ENCODE results near the gene DPM3.

DNA sequence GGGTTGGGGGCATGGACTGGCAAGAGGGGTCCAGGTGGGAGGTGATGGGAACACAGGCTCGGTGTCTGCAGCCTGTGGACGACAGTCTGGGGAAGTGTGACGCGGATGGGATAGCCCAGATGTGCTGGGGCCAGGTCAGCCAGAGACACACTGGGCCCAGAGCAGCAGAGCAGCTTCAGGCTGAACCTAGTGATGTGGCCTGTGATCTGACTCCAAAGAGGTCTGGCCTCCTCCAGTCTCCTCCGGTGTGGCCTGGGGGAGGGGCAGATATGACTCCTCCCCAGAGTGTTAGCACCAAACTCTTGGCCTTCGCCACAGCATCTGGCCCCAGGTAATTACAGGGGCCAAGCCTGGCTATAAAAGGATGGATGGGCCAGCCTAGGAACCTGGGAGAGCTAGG, 48.2 kb downstream of the DPM3 start:
- TF ChIP-seq POLR2AphosphoS5 (IDR thresholded peaks at IDR 0.05; ENCODE audit: low read depth) (no peak), EZH2phosphoT487 (IDR thresholded peaks at IDR 0.05; ENCODE audit: unreplicated experiment) (no peak), JUNB (IDR thresholded peaks at IDR 0.05; ENCODE audit: unreplicated experiment) (no peak), REST (IDR thresholded peaks at IDR 0.05; ENCODE audit: unreplicated experiment) (no peak), NANOG (IDR thresholded peaks at IDR 0.05; ENCODE audit: borderline replicate concordance) (no peak), EZH2 (IDR thresholded peaks at IDR 0.05; ENCODE audit: low read depth, unreplicated experiment) (no peak), STAT1 (IDR thresholded peaks at IDR 0.05; ENCODE audit: unreplicated experiment) (no peak), CREB1 (CRISPR knock-in tag; IDR thresholded peaks at IDR 0.05; ENCODE audit: low read depth) (no peak)
- TF ChIP-seq, protein P1, sequence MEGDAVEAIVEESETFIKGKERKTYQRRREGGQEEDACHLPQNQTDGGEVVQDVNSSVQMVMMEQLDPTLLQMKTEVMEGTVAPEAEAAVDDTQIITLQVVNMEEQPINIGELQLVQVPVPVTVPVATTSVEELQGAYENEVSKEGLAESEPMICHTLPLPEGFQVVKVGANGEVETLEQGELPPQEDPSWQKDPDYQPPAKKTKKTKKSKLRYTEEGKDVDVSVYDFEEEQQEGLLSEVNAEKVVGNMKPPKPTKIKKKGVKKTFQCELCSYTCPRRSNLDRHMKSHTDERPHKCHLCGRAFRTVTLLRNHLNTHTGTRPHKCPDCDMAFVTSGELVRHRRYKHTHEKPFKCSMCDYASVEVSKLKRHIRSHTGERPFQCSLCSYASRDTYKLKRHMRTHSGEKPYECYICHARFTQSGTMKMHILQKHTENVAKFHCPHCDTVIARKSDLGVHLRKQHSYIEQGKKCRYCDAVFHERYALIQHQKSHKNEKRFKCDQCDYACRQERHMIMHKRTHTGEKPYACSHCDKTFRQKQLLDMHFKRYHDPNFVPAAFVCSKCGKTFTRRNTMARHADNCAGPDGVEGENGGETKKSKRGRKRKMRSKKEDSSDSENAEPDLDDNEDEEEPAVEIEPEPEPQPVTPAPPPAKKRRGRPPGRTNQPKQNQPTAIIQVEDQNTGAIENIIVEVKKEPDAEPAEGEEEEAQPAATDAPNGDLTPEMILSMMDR (conservative IDR thresholded peaks at IDR 0.05; ENCODE audit: low read depth in 2 of 2): no peak
